ENCODE results near the gene BCL11B. TPM values are rescaled to one million over a fixed set of nuclear protein-coding genes. Genes with fewer than 3 reads are reported as not detected.

BCL11B gene
- total and polyA plus RNA-seq, 10 of the 15 experiments (the other 5 are each of a cell fraction or from before 2014, with no cell fraction given), result 0.38 to 5.5 (median 1.3) TPM

- Histone ChIP-seq H2AFZ (ENCODE audit: control insufficient read depth, low read depth, low read length) (no peak overlapping the region), H3K4me1 (ENCODE audit: control insufficient read depth, insufficient read depth, low read length) (no peaks in the 10 kb centered on the region), H3K27me3 (replicated peaks in 1 of 2; ENCODE audit: control insufficient read depth in 2 of 2, insufficient read depth in 2 of 2, low read length in 1 of 2) (no peaks in the 10 kb centered on the region), H3K4me3 (no peak overlapping the region), H3K27ac (ENCODE audit: control insufficient read depth, insufficient read depth) (no peak overlapping the region), H4K20me1 (ENCODE audit: control insufficient read depth, insufficient read depth) (no peaks in the 10 kb centered on the region), H3K4me2 (ENCODE audit: control insufficient read depth, insufficient read depth) (no peak overlapping the region), H3K79me2 (ENCODE audit: control insufficient read depth, insufficient read depth, low read length) (no peaks in the 10 kb centered on the region), H3K9me3 (replicated peaks; ENCODE audit: control insufficient read depth, insufficient read depth, low read length) (no peaks in the 10 kb centered on the region), H3K9ac (ENCODE audit: control insufficient read depth, insufficient read depth, low read length) (no peak overlapping the region), H3K36me3 (ENCODE audit: control insufficient read depth in 2 of 2, insufficient read depth in 2 of 2, low read length in 1 of 2) (no peaks in the 10 kb centered on the region)
- ATAC-seq, result no peak
- WGBS (ENCODE audit: insufficient coverage, insufficient replicate concordance, low lambda C conversion rate, missing lambda C conversion rate), result 34% methylated on average over 13 of the region's 13 CpGs
- ChIA-PET SMC1A (ENCODE audit: uncharacterized antibody, unreplicated experiment) (no interaction called here), POLR2A (no interaction called here), CTCF (no interaction called here), RAD21 (ENCODE audit: unreplicated experiment) (no interaction called here)
- no peak for DNase-seq (ENCODE audit: low read depth, low spot score)
- no TSS peak for BruUV-seq (replicated peaks)
- TF ChIP-seq POLR2AphosphoS5 (IDR thresholded peaks at IDR 0.05; ENCODE audit: low read length) (no peak), RAD51 (IDR thresholded peaks at IDR 0.05) (no peak), ZNF687 (IDR thresholded peaks at IDR 0.05) (no peak), RAD21 (IDR thresholded peaks at IDR 0.05; ENCODE audit: insufficient read depth, low read depth, low read length) (no peak), E4F1 (IDR thresholded peaks at IDR 0.05; ENCODE audit: borderline replicate concordance, partially characterized antibody) (no peak), SMARCA5 (IDR thresholded peaks at IDR 0.05) (no peak), RB1 (IDR thresholded peaks at IDR 0.05; ENCODE audit: borderline replicate concordance) (no peak), MEF2B (IDR thresholded peaks at IDR 0.05; ENCODE audit: partially characterized antibody, poor library complexity, severe bottlenecking) (no peak), ZBTB11 (CRISPR knock-in tag; IDR thresholded peaks at IDR 0.05) (no peak), ZSCAN29 (IDR thresholded peaks at IDR 0.05) (no peak)
- in situ Hi-C loops (cut with MboI), result no loop called here
- no peak for FAIRE-seq
- intact Hi-C loops (cut with micrococcal nuclease; ENCODE audit: unreplicated experiment), result no loop called here
Observed at GRCh38 chr14:99194736-99195135, 77.3 kb downstream of the BCL11B start.
